ENCODE measurements around the gene RBBP5. TPM values are rescaled to one million over a fixed set of nuclear protein-coding genes. Genes with fewer than 3 reads are reported as not detected.

The RBBP5 gene
- polyA plus RNA-seq, 1 donor from 2014 or later: 24.2 TPM

- H3K27me3 ChIP-seq (ENCODE audit: insufficient read depth, low read depth, low read length): no peaks in the 10 kb centered on the region
- H3K4me3 ChIP-seq (ENCODE audit: low read length): no peak overlapping the region
- H3K4me2 ChIP-seq (ENCODE audit: low read length): no peak overlapping the region
- H3K9me3 ChIP-seq (ENCODE audit: low read length): no peaks in the 10 kb centered on the region
- no peaks in the 10 kb centered on the region for H3K79me2 ChIP-seq (replicated peaks; ENCODE audit: insufficient read depth, low read length)
- no peaks in the 10 kb centered on the region for H4K20me1 ChIP-seq (ENCODE audit: insufficient read depth)
- no peak overlapping the region for H3K27ac ChIP-seq (ENCODE audit: low read length)
- H2AFZ ChIP-seq (ENCODE audit: low read depth, low read length): no peak overlapping the region
- no peaks in the 10 kb centered on the region for H3K36me3 ChIP-seq (ENCODE audit: insufficient read depth, low read length)
- no peaks in the 10 kb centered on the region for H3K9me2 ChIP-seq (ENCODE audit: insufficient read depth, low read length)
- no peaks in the 10 kb centered on the region for H3F3A ChIP-seq (ENCODE audit: insufficient read depth, low read length, poor library complexity, severe bottlenecking)
- TF ChIP-seq MXI1 (conservative IDR thresholded peaks at IDR 0.05; ENCODE audit: poor library complexity, severe bottlenecking) (no peak), EP300 (conservative IDR thresholded peaks at IDR 0.05; ENCODE audit: poor library complexity, severe bottlenecking) (no peak), CTCF (IDR thresholded peaks at IDR 0.05; ENCODE audit: poor library complexity, severe bottlenecking) (no peak), RAD21 (conservative IDR thresholded peaks at IDR 0.05) (no peak), TAF1 (IDR thresholded peaks at IDR 0.05; ENCODE audit: low read depth) (no peak), EZH2 (IDR thresholded peaks at IDR 0.05; ENCODE audit: borderline replicate concordance, insufficient read depth, low read length, poor library complexity, severe bottlenecking) (no peak), REST (IDR thresholded peaks at IDR 0.05; ENCODE audit: borderline replicate concordance) (no peak)
- H3K9ac ChIP-seq (ENCODE audit: low read length): no peak overlapping the region
Measured at GRCh38 chr1:205057808-205058575, 63.8 kb downstream of the RBBP5 start.

GRCh38 chr1:205056956-205057568 lies 64.7 kb downstream of the RBBP5 start:
- TF ChIP-seq RAD21 (conservative IDR thresholded peaks at IDR 0.05): no peak
- no peak for TF ChIP-seq CTCF (IDR thresholded peaks at IDR 0.05; ENCODE audit: poor library complexity, severe bottlenecking)
- TF ChIP-seq MXI1 (conservative IDR thresholded peaks at IDR 0.05; ENCODE audit: poor library complexity, severe bottlenecking): no peak
- no peak for TF ChIP-seq POLR2AphosphoS5 (IDR thresholded peaks at IDR 0.05)
- TF ChIP-seq EZH2 (IDR thresholded peaks at IDR 0.05; ENCODE audit: borderline replicate concordance, insufficient read depth, low read length, poor library complexity, severe bottlenecking): no peak
- TF ChIP-seq SMC3 (conservative IDR thresholded peaks at IDR 0.05; ENCODE audit: poor library complexity): no peak
- no peak for TF ChIP-seq EP300 (conservative IDR thresholded peaks at IDR 0.05; ENCODE audit: poor library complexity, severe bottlenecking)
- TF ChIP-seq TAF1 (IDR thresholded peaks at IDR 0.05; ENCODE audit: low read depth): no peak
- TF ChIP-seq REST (IDR thresholded peaks at IDR 0.05; ENCODE audit: borderline replicate concordance): no peak
- Histone ChIP-seq H2AFZ (ENCODE audit: low read depth, low read length) (no peak overlapping the region), H3K27ac (ENCODE audit: low read length) (no peak overlapping the region), H3F3A (ENCODE audit: insufficient read depth, low read length, poor library complexity, severe bottlenecking) (no peaks in the 10 kb centered on the region), H3K4me3 (ENCODE audit: low read length) (no peak overlapping the region), H3K79me2 (replicated peaks; ENCODE audit: insufficient read depth, low read length) (no peaks in the 10 kb centered on the region), H3K27me3 (ENCODE audit: insufficient read depth, low read depth, low read length) (no peaks in the 10 kb centered on the region), H3K4me2 (ENCODE audit: low read length) (no peak overlapping the region), H3K9ac (ENCODE audit: low read length) (no peak overlapping the region), H3K9me3 (ENCODE audit: low read length) (no peaks in the 10 kb centered on the region), H3K9me2 (ENCODE audit: insufficient read depth, low read length) (no peaks in the 10 kb centered on the region), H4K20me1 (ENCODE audit: insufficient read depth) (no peaks in the 10 kb centered on the region), H3K36me3 (ENCODE audit: insufficient read depth, low read length) (no peaks in the 10 kb centered on the region)

Measured in neural cell (in vitro differentiated cells).